Fibroblast of the aortic adventitia (primary cell): Measurements from ENCODE around the gene LCAT. TPM values are rescaled to one million over a fixed set of nuclear protein-coding genes. Genes with fewer than 3 reads are reported as not detected.
A peak's percentile ranks its signal among the peaks of the same experiment; 100 is the strongest.

Source experiments
- DNase-seq: peaks from one replicate; pipeline ENCODE4 v3.0.0-alpha.2; 2010; ENCODE audit warnings: low read depth
- H3K4me3 ChIP-seq: 2 replicates; pipeline ENCODE4 v1.5.1; 2011; ENCODE audit warnings: low read depth, mild to moderate bottlenecking, control low read depth, low read length, moderate library complexity
- CTCF ChIP-seq: IDR thresholded peaks from 2 replicates; pipeline ENCODE4 v1.5.1; 2011; ENCODE audit warnings: mild to moderate bottlenecking, low read length, control low read depth, inconsistent platforms; ENCODE audit not compliant: insufficient read depth
- total RNA-seq: library from RNA; depleted of rRNA; stranded (reverse); fragments of >200 nt; gene quantifications from 2 replicates; pipeline ENCODE4 v1.2.3, GENCODE V29; 2012; ENCODE audit warnings: low replicate concordance

The LCAT gene
- total RNA-seq, 1 donor, result 5.2 TPM

- TF ChIP-seq CTCF, result no peak
- no peak for DNase-seq
- H3K4me3 ChIP-seq, result no peak overlapping the region
Observed at GRCh38 chr16:67988675-67989074, 44.8 kb upstream of the LCAT start.

- H3K4me3 ChIP-seq, result no peak overlapping the region
- DNase-seq, result no peak
- no peak for TF ChIP-seq CTCF
Observed at GRCh38 chr16:67987460-67988160, 43.7 kb upstream of the LCAT start.

GRCh38 chr16:67986949-67987348, 43.0 kb upstream of the LCAT start:
- no peak overlapping the region for H3K4me3 ChIP-seq
- TF ChIP-seq CTCF, result no peak
- DNase-seq, result no peak

- no peak for DNase-seq
- no peak for TF ChIP-seq CTCF
- no peak overlapping the region for H3K4me3 ChIP-seq
Observed at GRCh38 chr16:67982011-67982696, 38.2 kb upstream of the LCAT start.

GRCh38 chr16:67979955-67980678, 36.2 kb upstream of the LCAT start, which contains the start of gene DPEP3:
Gene DPEP3 (minus strand): TSS chr16:67980499. CDS start chr16:67980380, 119 bp downstream.
- peak; percentile 30 for TF ChIP-seq CTCF
- DNase-seq, result no peak
- H3K4me3 ChIP-seq, result no peak within 1 kb of the TSS

GRCh38 chr16:67977469-67978227, 33.7 kb upstream of the LCAT start:
- TF ChIP-seq CTCF, result no peak
- H3K4me3 ChIP-seq, result no peak overlapping the region
- DNase-seq, result no peak
